IPS-20b (cell line): Measurements from ENCODE around the gene MYL6.
"Not testable (repeated sequence)": the region's sequence is repeated elsewhere in the genome, so short reads cannot be mapped to it uniquely, and the experiment has no call there.

Source experiments
- H3K27ac ChIP-seq: one replicate; pipeline ENCODE4 v1.5.1; 2013; ENCODE audit warnings: low read length
- H3K27me3 ChIP-seq: 2 replicates; pipeline ENCODE4 v1.6.1; 2013; ENCODE audit warnings: mild to moderate bottlenecking, low read length, inconsistent platforms; ENCODE audit not compliant: insufficient read depth
- H3K36me3 ChIP-seq: 2 replicates; pipeline ENCODE4 v1.6.1; 2013; ENCODE audit warnings: low read depth, mild to moderate bottlenecking, inconsistent platforms, low read length, moderate library complexity; ENCODE audit not compliant: insufficient read depth
- H3K4me1 ChIP-seq: 2 replicates; pipeline ENCODE4 v1.6.1; 2013; ENCODE audit warnings: mild to moderate bottlenecking, control low read depth, inconsistent platforms, low read length, moderate library complexity; ENCODE audit not compliant: insufficient read depth
- H3K4me3 ChIP-seq: 2 replicates; pipeline ENCODE4 v1.5.1; 2013; ENCODE audit warnings: mild to moderate bottlenecking, low read length, inconsistent platforms
- H3K9ac ChIP-seq: 2 replicates; pipeline ENCODE4 v1.6.1; 2013; ENCODE audit warnings: low read depth, mild to moderate bottlenecking, inconsistent platforms, low read length, moderate library complexity
- H3K9me3 ChIP-seq: 2 replicates; pipeline ENCODE4 v1.6.1; 2013; ENCODE audit warnings: mild to moderate bottlenecking, low read depth, low read length, inconsistent platforms; ENCODE audit not compliant: insufficient read depth

MYL6 gene

GRCh38 chr12:56152132-56152755 lies 5.9 kb upstream of the MYL6 start, which contains the start of gene MYL6B:
Gene MYL6B, plus strand, starts transcription at chr12:56152587. Its CDS starts 1,332 bp downstream, at chr12:56153919.
- peak within 1 kb of the TSS; percentile 44 for H3K27ac ChIP-seq

GRCh38 chr12:56152756-56153677 lies 5.1 kb upstream of the MYL6 start:
- peak overlapping the region; percentile 87; the same call in 1 of the 2 replicates for H3K9ac ChIP-seq
- H3K4me1 ChIP-seq = peaks cover 6% of the 10 kb centered on the region; the same call in 1 of the 2 replicates
- peaks cover 24% of the 10 kb centered on the region for H3K36me3 ChIP-seq
- H3K4me3 ChIP-seq = peak overlapping the region; percentile 78
- H3K27me3 ChIP-seq = no peaks in the 10 kb centered on the region
- no peaks in the 10 kb centered on the region for H3K9me3 ChIP-seq
- H3K27ac ChIP-seq = no peak overlapping the region

More at GRCh38 chr12:56152132-56152755, 5.9 kb upstream of the MYL6 start, which contains the start of gene MYL6B:
- Histone ChIP-seq H3K9me3 (no peaks in the 10 kb centered on the region), H3K9ac (peak within 1 kb of the TSS; percentile 87), H3K4me1 (peaks cover 6% of the 10 kb centered on the region; the same call in 1 of the 2 replicates), H3K27me3 (no peaks in the 10 kb centered on the region), H3K4me3 (peak within 1 kb of the TSS; percentile 78), H3K36me3 (peaks cover 24% of the 10 kb centered on the region)

DNA sequence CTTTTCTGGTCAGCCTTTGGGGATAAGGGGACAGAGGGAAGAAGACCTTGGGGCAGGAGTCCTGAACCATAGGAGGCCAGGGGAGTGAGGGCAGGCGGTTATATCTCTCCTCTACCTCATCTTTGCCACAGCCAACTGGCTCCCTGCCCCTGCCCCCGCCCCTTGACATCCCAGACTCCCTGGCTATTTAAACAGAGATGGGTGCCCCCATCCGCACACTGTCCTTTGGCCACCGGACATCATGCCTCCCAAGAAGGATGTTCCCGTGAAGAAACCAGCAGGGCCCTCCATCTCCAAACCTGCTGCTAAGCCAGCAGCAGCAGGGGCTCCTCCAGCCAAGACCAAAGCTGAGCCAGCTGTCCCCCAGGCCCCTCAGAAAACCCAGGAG lies 4.5 kb upstream of the MYL6 start:
- no peaks in the 10 kb centered on the region for H3K27me3 ChIP-seq
- peak overlapping the region; percentile 78; the same call in 1 of the 2 replicates for H3K4me3 ChIP-seq
- peaks cover 6% of the 10 kb centered on the region; the same call in 1 of the 2 replicates for H3K4me1 ChIP-seq
- H3K9ac ChIP-seq = peak overlapping the region; percentile 87; the same call in 1 of the 2 replicates
- no peaks in the 10 kb centered on the region for H3K9me3 ChIP-seq
- peaks cover 24% of the 10 kb centered on the region for H3K36me3 ChIP-seq
- H3K27ac ChIP-seq = no peak overlapping the region

- Histone ChIP-seq H3K9ac (no peak overlapping the region), H3K27ac (no peak overlapping the region), H3K36me3 (peaks cover 27% of the 10 kb centered on the region), H3K9me3 (no peaks in the 10 kb centered on the region), H3K4me3 (no peak overlapping the region), H3K27me3 (no peaks in the 10 kb centered on the region), H3K4me1 (peaks cover 6% of the 10 kb centered on the region; the same call in 1 of the 2 replicates)
These were observed 3.9 kb upstream of the MYL6 start for GRCh38 chr12:56154246-56154771.

DNA sequence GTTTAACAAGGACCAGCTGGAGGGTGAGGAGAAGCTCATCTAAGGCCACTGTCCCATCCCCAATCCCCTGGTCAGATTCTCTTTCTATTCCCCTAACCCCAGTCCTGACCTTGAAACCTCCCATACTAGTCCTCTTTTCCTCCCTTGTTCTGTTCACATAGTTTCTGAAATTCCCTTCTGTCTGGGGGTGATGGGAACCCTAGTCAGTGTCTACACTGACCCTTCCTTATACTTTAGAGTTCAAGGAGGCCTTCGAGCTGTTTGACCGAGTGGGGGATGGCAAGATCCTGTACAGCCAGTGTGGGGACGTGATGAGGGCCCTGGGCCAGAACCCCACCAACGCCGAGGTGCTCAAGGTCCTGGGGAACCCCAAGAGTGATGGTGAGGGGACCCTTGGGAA lies 3.3 kb upstream of the MYL6 start:
- Histone ChIP-seq H3K9ac (no peak overlapping the region), H3K27me3 (no peaks in the 10 kb centered on the region), H3K4me3 (no peak overlapping the region), H3K4me1 (peaks cover 10% of the 10 kb centered on the region), H3K9me3 (no peaks in the 10 kb centered on the region), H3K36me3 (peaks cover 28% of the 10 kb centered on the region), H3K27ac (no peak overlapping the region)

GRCh38 chr12:56155256-56155845 lies 2.8 kb upstream of the MYL6 start:
- H3K27ac ChIP-seq = no peak overlapping the region
- peaks cover 32% of the 10 kb centered on the region for H3K36me3 ChIP-seq
- no peak overlapping the region for H3K4me3 ChIP-seq
- H3K9me3 ChIP-seq = no peaks in the 10 kb centered on the region
- H3K9ac ChIP-seq = no peak overlapping the region
- H3K4me1 ChIP-seq = peaks cover 15% of the 10 kb centered on the region
- no peaks in the 10 kb centered on the region for H3K27me3 ChIP-seq

DNA sequence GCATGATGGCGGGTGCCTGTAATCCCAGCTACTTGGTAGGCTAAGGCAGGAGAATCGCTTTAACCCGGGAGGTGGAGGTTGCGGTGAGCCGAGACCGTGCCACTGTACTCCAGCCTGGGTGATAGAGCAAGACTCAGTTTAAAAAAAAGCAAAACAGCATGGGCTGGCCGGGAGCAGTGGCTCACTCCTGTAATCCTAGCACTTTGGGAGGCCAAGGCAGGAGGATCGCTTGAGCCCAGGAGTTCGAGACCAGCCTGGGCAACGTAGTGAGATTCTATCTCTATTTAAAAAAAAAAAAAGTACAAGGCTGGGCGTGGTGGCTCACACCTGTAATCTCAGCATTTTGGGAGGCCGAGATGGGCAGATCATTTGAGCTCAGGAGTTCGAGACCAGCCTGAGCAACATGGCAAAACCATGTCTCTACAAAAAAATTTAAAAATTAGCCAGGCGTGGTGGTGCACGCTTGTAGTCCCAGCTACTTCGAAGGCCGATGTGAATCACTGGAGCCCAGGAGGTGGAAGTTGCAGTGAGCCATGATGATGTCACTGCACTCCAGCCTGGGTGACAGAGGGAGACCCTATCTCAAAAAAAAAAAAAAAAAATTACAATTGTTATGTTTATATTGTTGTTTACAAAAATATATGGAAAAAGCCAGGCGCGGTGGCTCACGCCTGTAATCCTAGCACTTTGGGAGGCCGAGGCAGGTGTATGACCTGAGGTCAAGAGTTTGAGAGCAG lies 1.5 kb upstream of the MYL6 start:
- not testable (repeated sequence) for H3K9me3 ChIP-seq, H3K27me3 ChIP-seq
- H3K36me3 ChIP-seq = peaks cover 45% of the 10 kb centered on the region
- H3K4me1 ChIP-seq = peaks cover 22% of the 10 kb centered on the region
- H3K9ac ChIP-seq = peak overlapping the region; percentile 93; the same call in 1 of the 2 replicates
- H3K27ac ChIP-seq = peak overlapping the region; percentile 95
- H3K4me3 ChIP-seq = peak overlapping the region; percentile 74; the same call in 1 of the 2 replicates

DNA sequence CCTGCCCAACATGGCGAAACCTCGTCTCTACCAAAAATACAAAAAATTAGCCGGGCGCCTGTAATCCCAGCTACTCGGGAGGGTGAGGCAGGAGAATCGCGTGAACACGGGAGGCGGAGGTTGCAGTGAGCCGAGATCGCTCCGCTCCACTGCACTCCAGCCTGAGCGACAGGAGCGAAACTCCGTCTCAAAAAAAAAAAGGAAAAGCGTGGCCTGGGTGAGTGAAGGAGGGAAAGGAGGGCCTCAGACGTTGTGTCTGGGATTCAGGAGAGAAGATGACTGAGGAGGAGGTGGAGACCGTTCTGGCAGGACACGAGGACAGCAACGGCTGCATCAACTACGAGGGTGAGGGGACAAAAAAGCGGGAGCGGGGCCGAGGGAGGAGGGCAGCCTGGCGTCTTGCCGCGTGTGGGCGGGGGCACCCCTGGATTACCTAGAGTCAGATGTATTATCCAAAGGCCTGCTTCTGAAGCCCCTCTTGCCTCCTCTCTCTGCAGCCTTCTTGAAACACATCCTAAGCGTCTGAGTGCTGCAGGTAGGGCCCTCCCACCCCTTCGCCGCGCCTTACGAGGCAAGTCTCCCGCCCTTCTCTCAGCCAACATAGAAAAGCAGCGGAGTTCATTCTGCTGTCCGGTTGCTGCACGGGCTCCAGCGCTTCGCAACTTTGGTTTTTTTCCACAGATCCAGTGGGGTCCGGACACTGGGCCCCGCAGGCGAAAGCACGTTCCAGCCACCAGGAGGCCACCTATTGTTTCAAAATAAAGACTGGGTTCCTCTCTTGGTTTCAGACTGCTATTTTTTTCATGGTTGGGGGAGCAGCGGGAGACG lies 744 bp upstream of the MYL6 start:
- Histone ChIP-seq H3K9me3 (no peaks in the 10 kb centered on the region), H3K9ac (peak overlapping the region; percentile 93), H3K27ac (peak overlapping the region; percentile 95), H3K27me3 (no peaks in the 10 kb centered on the region), H3K4me3 (peak overlapping the region; percentile 74), H3K36me3 (peaks cover 53% of the 10 kb centered on the region), H3K4me1 (peaks cover 23% of the 10 kb centered on the region)

GRCh38 chr12:56158926-56159461 lies 835 bp downstream of the MYL6 start:
- H3K4me3 ChIP-seq = peak overlapping the region; percentile 86
- no peaks in the 10 kb centered on the region for H3K27me3 ChIP-seq
- peak overlapping the region; percentile 95 for H3K27ac ChIP-seq
- H3K9ac ChIP-seq = peak overlapping the region; percentile 99
- H3K36me3 ChIP-seq = peaks cover 68% of the 10 kb centered on the region
- H3K4me1 ChIP-seq = peaks cover 23% of the 10 kb centered on the region
- no peaks in the 10 kb centered on the region for H3K9me3 ChIP-seq

DNA sequence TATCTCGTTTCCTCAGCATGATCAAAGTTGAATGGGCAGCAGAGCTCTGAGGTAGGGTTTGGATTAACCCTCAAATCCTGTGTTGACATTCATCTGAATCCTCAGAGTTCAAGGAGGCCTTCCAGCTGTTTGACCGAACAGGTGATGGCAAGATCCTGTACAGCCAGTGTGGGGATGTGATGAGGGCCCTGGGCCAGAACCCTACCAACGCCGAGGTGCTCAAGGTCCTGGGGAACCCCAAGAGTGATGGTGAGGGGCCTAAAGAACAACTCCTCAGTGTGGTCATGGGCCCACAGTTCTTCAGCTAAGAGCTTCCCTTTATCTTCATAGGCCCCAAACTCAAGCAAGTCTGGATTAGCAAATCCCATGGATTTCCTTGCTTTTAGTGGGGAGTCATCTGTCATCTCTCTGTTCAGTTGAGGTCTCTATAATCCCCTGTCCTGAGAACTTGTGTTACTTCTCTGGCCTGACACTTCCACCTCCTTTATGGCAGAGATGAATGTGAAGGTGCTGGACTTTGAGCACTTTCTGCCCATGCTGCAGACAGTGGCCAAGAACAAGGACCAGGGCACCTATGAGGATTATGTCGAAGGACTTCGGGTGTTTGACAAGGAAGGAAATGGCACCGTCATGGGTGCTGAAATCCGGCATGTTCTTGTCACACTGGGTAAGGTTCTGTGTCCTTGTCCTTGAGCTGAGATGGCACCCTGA lies 1.5 kb downstream of the MYL6 start:
- H3K36me3 ChIP-seq = peaks cover 68% of the 10 kb centered on the region
- H3K27me3 ChIP-seq = no peaks in the 10 kb centered on the region
- no peaks in the 10 kb centered on the region for H3K9me3 ChIP-seq
- peak overlapping the region; percentile 99 for H3K9ac ChIP-seq
- peak overlapping the region; percentile 86 for H3K4me3 ChIP-seq
- H3K4me1 ChIP-seq = peaks cover 23% of the 10 kb centered on the region
- H3K27ac ChIP-seq = peak overlapping the region; percentile 95
